DMS79 (cell line): Measurements from ENCODE around the gene MFSD12.

ENCODE experiments used
- DNase-seq: peaks from one replicate; lab custom pipeline; 2025; lab: John Stamatoyannopoulos, UW

MFSD12 gene

DNA sequence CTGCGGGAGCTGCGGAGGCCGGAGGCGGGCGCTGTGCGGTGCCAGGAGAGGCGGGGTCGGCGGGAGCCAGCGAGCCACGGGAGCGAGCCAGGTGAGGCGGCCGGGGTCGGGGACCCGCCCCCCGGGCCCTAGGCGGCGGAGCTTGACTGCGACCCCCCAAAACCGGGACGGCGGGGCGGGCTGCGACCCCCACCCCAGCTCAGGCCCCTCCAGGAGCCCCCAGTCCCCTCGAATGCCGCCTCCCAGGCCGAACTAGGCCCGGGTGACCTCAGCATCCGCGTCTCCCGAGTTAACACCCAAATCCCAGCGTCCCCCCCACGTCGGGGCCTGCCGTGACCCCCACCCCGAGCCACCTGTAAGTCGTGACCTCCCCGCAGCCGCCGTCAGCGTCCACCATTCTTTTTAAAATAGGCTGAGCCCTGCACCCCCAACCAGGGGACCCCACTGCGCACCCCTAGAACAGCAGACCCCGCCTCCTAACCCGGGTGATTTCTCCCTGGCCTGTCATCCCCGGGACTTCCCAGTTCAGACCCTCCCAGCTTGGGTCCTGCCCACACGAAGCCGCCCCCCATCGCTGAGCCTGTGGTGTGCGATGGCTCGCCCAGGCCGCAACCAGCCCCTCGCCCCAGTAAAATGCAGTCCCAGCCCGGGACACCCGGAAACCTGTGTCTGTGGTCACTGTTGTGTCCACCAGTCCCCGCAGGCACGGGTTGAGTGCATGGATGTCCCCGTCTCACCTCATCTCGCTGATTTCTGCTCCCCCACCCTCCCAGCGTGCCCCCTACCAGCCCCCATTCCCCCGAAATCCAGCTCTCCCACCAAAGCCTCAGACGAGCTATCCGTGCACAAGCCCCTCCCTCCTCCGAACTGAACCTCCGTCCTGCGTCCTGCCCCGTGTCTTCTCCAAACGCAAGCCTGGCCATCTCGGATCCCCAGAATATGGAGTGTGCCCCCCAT lies 50.7 kb downstream of the MFSD12 start:
- no peak for DNase-seq

DNA sequence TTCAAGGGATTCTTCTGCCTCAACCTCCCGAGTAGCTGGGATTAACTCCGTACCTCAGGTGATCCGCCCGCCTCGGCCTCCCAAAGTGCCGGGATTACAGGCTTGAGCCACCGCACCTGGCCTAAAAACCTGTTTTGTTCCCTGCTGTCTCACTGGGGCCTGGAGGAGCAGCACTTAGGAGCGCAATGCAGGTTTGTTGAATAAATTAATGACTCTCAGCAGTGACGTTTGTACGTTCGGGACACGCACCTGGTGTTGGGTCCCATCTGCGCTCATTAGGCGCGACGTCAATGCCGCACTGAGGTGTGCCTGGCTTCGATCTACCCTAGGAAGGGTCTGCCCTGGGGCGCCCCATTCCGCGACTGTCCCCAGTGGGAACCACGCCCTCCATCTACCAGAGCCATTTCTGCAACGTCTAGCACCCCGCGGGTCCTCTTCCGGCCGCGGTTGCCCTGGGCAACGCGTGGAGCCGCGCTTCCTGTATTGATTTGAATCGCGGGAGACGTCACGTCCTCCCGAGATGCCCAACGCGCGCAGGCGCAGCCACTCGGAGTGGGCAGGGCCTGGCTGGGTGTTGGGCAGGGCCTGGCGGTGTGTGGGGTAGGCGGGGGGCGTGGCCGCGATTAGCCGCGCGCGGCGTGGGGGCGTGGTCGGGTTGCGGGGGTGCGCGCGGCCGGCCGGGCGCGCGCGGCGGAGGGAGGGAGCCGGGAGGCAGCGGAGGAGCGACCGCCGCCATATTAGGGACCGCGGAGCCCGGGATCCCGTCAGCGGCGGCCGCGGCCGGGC lies 51.6 kb downstream of the MFSD12 start, which contains the start of gene FZR1:
TSS of gene FZR1 (plus strand) at position 714 of the 786 bp plus-strand sequence. CDS start 16,679 bp downstream, outside the sequence.
- DNase-seq, result peak; percentile 96

DNA sequence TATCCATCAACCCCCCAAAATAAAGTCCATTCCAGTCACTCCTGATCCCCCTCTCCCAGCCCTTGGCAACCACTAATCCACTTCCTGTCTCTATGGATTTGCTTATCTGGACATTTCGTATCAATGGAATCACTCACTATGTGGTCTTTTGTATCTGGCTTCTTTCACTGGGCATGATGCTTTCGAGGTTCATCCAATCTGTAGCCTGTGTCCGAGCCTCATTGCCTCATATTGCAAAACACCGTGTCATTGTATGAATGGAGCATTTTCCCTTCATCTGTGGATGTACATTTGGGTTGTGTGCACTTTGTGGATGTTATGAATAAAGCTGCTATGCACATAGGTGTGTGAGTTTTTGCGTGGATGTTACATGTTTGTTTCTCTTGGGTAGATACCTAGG lies 52.7 kb downstream of the MFSD12 start:
- DNase-seq, result no peak

DNA sequence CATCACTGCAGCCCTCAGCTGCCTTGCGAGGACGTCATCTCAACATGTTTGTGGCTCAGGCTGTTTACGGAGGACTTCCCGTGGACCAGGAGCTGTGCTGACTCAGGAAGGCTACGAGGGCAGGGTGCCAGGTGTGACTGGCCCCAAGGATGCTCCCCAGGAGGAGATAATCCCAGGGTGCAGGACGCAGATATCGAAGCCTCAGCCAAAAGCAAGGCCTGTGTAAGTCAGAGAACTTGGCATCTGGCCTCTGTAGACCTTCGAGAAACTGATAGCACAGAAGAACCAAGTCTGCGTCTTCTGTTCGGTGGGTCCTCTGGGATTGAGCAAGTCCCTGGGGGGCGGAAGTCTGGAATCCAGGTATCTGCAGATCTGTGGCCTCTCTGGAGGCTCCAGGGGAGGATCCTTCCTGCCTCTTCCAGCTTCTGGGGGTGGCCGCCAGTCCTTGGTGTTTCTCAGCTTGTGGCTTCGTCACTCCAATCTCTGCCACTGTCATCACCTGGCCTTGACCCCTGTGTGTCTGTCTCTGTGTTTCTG lies 54.3 kb downstream of the MFSD12 start:
- DNase-seq, result no peak

DNA sequence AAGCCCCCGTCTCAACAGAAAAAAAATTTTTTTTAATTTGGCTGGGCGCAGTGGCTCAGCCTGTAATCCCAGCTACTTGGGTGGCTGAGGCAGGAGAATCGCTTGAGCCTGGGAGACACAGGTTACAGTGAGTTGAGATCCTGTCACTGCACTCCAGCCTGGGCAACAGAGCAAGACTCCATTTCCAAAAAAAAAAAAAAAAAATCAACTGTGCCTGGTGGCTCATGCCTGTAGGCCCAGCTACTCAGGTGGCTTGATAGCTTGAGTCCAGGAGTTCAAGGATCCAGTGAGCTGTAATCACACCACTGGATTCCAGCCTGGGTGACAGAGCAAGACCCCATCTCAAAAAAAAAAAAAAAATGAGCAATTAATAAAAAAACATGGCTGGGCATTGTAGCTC lies 55.6 kb downstream of the MFSD12 start:
- DNase-seq, result no peak

DNA sequence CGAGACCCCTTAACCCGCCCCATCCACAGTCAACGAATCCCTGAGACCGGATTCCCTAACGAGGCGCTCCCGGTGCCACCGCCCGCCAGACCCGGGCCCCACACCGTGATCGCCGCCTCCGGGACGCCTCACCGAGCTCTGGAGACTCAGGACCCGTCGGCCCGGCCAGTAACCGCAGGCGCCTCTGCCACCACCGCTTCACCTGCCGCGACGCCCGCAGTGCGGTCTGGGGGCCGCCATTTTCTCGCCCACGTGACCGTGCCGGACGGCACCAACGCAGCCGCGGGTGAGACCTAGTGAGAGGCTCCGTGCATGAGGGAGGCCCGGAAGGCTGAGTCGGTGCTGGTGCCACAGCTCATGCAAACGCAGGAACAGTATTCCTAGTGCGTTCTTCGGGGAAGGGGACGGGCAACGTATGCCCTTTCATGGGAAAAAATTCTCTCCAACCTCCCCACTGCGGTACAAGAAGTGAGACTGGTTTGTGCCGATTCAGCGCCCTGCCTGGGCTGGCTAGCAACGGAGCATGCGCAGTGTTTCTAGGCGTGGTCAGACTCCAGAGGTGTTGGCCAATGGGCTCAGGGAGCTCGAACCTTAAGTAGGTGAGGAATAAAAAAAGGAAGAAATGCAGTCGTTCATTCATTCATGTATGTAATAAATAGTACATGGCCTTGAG lies 56.8 kb downstream of the MFSD12 start, which contains the start of gene DOHH:
TSS of gene DOHH (minus strand) at position 246 of the 673 bp plus-strand sequence. CDS start 3,860 bp downstream, outside the sequence.
- peak; percentile 93 for DNase-seq

DNA sequence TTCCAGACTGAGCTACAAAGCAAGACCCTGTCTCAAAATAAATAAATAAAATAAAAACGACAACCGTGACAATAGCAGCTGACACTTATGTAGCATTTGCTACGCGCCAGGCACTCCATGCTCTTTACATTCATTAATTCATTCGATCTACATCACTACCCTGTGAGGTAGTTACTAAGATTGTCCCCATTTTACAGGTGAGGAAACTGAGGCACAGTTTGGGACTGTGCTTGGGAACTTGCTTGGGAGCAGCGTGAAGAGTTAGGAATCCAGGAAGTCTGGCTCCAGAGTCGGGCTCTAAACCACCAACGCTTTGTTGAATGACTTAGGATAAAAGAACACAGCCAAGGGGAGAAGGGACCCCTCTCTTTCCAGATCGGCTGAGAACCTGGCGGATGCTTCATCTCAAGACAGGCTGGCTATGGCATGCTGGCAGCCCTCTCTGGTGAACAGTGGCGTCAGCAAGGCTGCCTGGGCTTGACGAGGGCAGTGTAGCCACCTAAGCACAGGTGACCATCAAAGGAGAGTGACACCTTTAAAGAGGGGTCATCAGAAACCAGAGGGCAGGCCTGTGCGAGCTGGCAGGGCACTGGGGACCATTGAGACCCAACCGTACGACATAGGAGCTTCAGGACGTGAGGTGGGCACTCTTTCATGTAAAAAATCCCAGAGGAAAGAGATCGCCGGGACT lies 57.5 kb downstream of the MFSD12 start:
- DNase-seq, result no peak

DNA sequence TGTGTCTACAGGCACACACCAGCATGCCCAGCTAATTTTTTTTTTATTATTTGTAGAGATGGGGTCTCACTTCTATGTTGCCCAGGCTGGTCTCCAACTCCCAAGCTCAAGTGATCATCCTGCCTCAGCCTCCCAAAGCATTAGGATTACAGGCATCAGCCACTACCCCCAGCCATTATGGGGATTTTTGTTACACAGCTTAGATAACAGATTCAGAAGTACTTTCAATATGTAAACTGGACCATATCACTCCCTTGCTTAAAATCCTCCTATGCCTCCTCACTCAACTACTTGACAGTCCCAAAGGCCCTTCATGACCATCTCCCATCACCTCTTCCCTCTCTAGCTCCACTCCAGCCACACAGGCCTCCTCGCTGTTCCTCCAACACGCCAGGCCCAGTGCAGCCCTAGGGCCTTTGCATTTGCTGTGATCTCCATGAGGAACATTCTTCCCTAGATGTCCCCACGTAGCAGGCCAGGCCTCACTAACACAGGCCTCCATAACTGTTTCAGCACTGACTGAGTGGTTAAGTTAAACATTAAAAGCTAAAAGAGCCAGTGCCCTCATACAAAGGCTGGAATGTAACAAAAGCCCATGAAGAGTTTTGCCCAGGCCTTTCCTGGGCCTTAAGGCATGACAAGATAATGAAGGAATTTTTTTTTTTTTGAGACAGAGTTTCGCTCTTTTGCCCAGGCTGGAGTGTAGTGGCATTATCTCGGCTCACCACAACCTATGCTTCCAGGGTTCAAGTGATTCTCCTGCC lies 59.4 kb downstream of the MFSD12 start:
- no peak for DNase-seq

DNA sequence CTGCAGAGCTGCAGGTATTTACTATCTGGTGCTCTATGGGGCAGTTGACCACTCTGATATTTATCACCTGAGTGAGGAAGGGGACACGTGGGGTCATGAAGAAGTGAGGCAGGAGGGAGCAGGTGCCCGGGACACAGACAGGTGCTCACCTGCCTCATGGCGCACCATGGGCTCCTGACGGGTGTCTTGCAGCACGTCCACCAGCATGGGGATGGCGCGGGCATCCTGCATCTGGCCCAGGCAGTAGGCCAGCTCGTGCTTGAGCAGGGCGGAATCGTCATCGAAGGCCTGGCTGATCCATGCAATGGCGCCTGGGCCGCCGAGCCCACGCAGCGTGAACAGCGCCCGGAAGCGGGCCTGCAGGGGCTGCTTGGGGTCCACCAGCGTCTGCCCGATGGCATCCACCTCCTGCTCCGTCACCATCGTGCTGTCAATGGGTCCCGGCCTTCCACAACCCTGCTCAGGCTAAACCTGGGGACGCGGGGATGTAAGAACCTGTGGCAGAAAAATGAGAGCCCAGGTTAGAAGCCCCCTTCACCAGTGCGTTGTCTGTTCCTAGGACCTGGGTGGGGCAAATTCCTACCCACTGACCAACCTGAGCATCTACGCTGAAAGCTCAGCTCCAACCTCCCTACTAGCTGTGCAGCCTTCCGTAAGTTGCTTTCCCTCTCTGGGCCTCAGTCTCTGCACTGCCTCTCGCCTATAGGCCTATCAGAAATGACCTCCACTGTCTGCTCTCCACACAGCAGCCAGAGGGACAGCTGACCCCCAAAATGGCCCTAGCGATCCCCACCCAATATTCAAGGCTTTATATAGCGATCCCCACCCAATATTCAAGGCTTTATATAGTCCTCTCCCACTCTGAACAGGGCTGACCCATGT lies 60.8 kb downstream of the MFSD12 start:
- DNase-seq, result no peak

DNA sequence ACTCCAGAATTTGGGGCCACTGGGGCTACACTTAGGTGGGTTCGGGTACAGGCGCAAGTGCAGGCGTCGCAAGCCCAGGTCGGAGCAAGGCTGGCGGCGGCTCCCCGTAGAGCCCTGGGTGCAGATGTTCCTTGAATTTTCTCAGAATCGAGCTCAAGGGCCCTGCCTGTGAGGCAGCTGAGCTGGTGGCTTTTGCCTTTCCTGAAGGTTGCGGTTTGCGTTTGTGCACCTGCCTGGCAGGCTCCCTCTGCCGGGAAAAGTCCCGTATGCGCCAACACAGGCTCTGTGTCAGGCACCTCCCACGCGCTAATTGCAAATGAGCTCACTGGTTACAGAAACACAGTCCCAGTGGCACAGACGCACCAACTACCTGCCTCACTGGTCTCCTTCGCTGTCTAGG lies 62.8 kb downstream of the MFSD12 start:
- no peak for DNase-seq
